IMR-90 (cell line): ENCODE results near the gene PNO1. TPM values are rescaled to one million over a fixed set of nuclear protein-coding genes. Genes with fewer than 3 reads are reported as not detected.
A peak's percentile ranks its signal among the peaks of the same experiment; 100 is the strongest.

Source experiments
- ATAC-seq: fragments of 200-7000 bp; cut with Tn5 transposase; 2 replicates; pipeline ENCODE4 v1.9.1; 2020; ENCODE audit warnings: low read depth, mild to moderate bottlenecking, moderate library complexity
- BruUV-seq: library from RNA; stranded (reverse); fragments of 400-500 nt; replicated peaks from 2 replicates; lab custom pipeline; 2021; lab: Mats Ljungman, UMichigan
- CTCF ChIA-PET: fragments of 300-600 bp; formaldehyde crosslinking; extraction: SDS; loops from one replicate; lab custom pipeline; 2021; ENCODE audit warnings: antibody characterized with exemption; lab: Yijun Ruan, JAX
- POLR2A ChIA-PET: fragments of 300-600 bp; sonication (Branson Sonifier 250); formaldehyde crosslinking; loops from one replicate; lab custom pipeline; 2022; ENCODE audit warnings: antibody characterized with exemption; ENCODE audit not compliant: unreplicated experiment; lab: Charles Lee
- DNase-seq: peaks from one replicate; pipeline ENCODE4 v3.0.0; 2013
- H2AFZ ChIP-seq: replicated peaks from 2 replicates; pipeline ENCODE3; 2013; ENCODE audit warnings: low read length, mild to moderate bottlenecking; ENCODE audit not compliant: poor library complexity
- H2AK5ac ChIP-seq: 2 replicates; pipeline ENCODE4 v1.6.1; 2013; ENCODE audit warnings: low read depth, low read length, inconsistent platforms
- H2AK9ac ChIP-seq: replicated peaks from 2 replicates; pipeline ENCODE3; 2013; ENCODE audit warnings: mild to moderate bottlenecking, low read depth, low read length, moderate library complexity; ENCODE audit not compliant: poor library complexity
- H2BK120ac ChIP-seq: 2 replicates; pipeline ENCODE4 v1.6.1; 2013; ENCODE audit warnings: low read depth, low read length, inconsistent platforms
- H2BK15ac ChIP-seq: 3 replicates; pipeline ENCODE4 v1.6.1; 2013; ENCODE audit warnings: low read depth, low read length, inconsistent platforms
- H2BK20ac ChIP-seq: 2 replicates; pipeline ENCODE4 v1.6.1; 2013; ENCODE audit warnings: low read depth, mild to moderate bottlenecking, inconsistent platforms, low read length, moderate library complexity
- H2BK5ac ChIP-seq: 2 replicates; pipeline ENCODE4 v1.6.1; 2013; ENCODE audit warnings: mild to moderate bottlenecking, low read depth, low read length, inconsistent platforms; ENCODE audit not compliant: poor library complexity, severe bottlenecking
- H3K14ac ChIP-seq: replicated peaks from 2 replicates; pipeline ENCODE4 v1.6.1; 2013; ENCODE audit warnings: low read depth, low read length, inconsistent platforms
- H3K18ac ChIP-seq: 2 replicates; pipeline ENCODE4 v1.6.1; 2013; ENCODE audit warnings: low read depth, low read length, control low read depth
- H3K23ac ChIP-seq: 2 replicates; pipeline ENCODE4 v1.6.1; 2013; ENCODE audit warnings: low read depth, low read length, inconsistent platforms
- H3K27ac ChIP-seq: 2 replicates; pipeline ENCODE4 v1.5.1; 2013; ENCODE audit warnings: mild to moderate bottlenecking, control low read depth, low read length; ENCODE audit not compliant: insufficient read depth
- H3K27me3 ChIP-seq: 2 replicates; pipeline ENCODE4 v1.6.1; 2013; ENCODE audit warnings: low read length; ENCODE audit not compliant: control insufficient read depth, insufficient read depth
- H3K36me3 ChIP-seq: 2 replicates; pipeline ENCODE4 v1.6.1; 2013; ENCODE audit warnings: low read length, mixed read lengths; ENCODE audit not compliant: control insufficient read depth, insufficient read depth
- H3K4ac ChIP-seq: 2 replicates; pipeline ENCODE4 v1.6.1; 2013; ENCODE audit warnings: low read depth, low read length, inconsistent platforms
- H3K4me1 ChIP-seq: 2 replicates; pipeline ENCODE4 v1.6.1; 2013; ENCODE audit warnings: low read length, mixed read lengths; ENCODE audit not compliant: control insufficient read depth, insufficient read depth
- H3K4me2 ChIP-seq: 2 replicates; pipeline ENCODE4 v1.6.1; 2013; ENCODE audit warnings: low read depth, mild to moderate bottlenecking, control low read depth, low read length, moderate library complexity
- H3K4me3 ChIP-seq: 2 replicates; pipeline ENCODE4 v1.5.1; 2013; ENCODE audit warnings: low read depth, mild to moderate bottlenecking, control low read depth, low read length, moderate library complexity; ENCODE audit not compliant: insufficient read depth
- H3K56ac ChIP-seq: 2 replicates; pipeline ENCODE4 v1.6.1; 2013; ENCODE audit warnings: low read length, inconsistent platforms; ENCODE audit not compliant: insufficient read depth; ENCODE audit errors: extremely low read depth
- H3K79me1 ChIP-seq, 2 experiments: 2 replicates each; pipeline ENCODE4 v1.6.1; 2013; ENCODE audit warnings: low read length in 2 of 2, inconsistent platforms in 1 of 2, low read depth in 1 of 2
- H3K9ac ChIP-seq: 2 replicates; pipeline ENCODE4 v1.6.1; 2013; ENCODE audit warnings: low read depth, low read length, control low read depth
- H3K9me1 ChIP-seq: 2 replicates; pipeline ENCODE4 v1.6.1; 2013; ENCODE audit warnings: low read length, inconsistent platforms; ENCODE audit not compliant: insufficient read depth
- H3K9me3 ChIP-seq: 2 replicates; pipeline ENCODE4 v1.6.1; 2013; ENCODE audit warnings: low read length; ENCODE audit not compliant: control insufficient read depth, insufficient read depth
- H4K20me1 ChIP-seq: 2 replicates; pipeline ENCODE4 v1.6.1; 2013; ENCODE audit warnings: low read length, inconsistent platforms; ENCODE audit not compliant: insufficient read depth
- H4K5ac ChIP-seq: 2 replicates; pipeline ENCODE4 v1.6.1; 2013; ENCODE audit warnings: mild to moderate bottlenecking, low read depth, low read length, control low read depth
- H4K8ac ChIP-seq, 2 experiments: 2 replicates each; pipeline ENCODE4 v1.6.1; 2013; ENCODE audit warnings: low read depth in 2 of 2, low read length in 2 of 2, control low read depth in 1 of 2, inconsistent platforms in 1 of 2
- H4K91ac ChIP-seq: 2 replicates; pipeline ENCODE4 v1.6.1; 2013; ENCODE audit warnings: low read depth, low read length, inconsistent platforms; ENCODE audit not compliant: insufficient read depth
- CEBPB ChIP-seq: IDR thresholded peaks from 2 replicates; pipeline ENCODE4 v1.6.1; 2012; ENCODE audit warnings: low read depth, low read length, improper control_type of control experiment
- CHD1 ChIP-seq: IDR thresholded peaks from 2 replicates; pipeline ENCODE4 v1.6.1; 2012; ENCODE audit warnings: low read depth, low read length, improper control_type of control experiment
- MAZ ChIP-seq: IDR thresholded peaks from 2 replicates; pipeline ENCODE4 v1.6.1; 2012; ENCODE audit warnings: low read depth, mild to moderate bottlenecking, low read length, improper control_type of control experiment, moderate library complexity, borderline replicate concordance
- POLR2A ChIP-seq: IDR thresholded peaks from 2 replicates; pipeline ENCODE4 v1.6.1; 2012; ENCODE audit warnings: mild to moderate bottlenecking, low read depth, low read length
- RCOR1 ChIP-seq: IDR thresholded peaks from 2 replicates; pipeline ENCODE4 v1.6.1; 2012; ENCODE audit warnings: mild to moderate bottlenecking, low read length, improper control_type of control experiment; ENCODE audit not compliant: insufficient replicate concordance
- SMC3 ChIP-seq: fragments of 150-350 bp; IDR thresholded peaks from 2 replicates; pipeline ENCODE4 v1.6.1; 2016; ENCODE audit warnings: low read depth, mild to moderate bottlenecking, antibody characterized with exemption, low read length, moderate library complexity
- WGBS, 2 experiments: methylation state at CpG; one replicate each; pipeline versions ENCODE4 v1.1.5 to v1.1.7; 2013; ENCODE audit warnings: missing lambda C conversion rate in 2 of 2; ENCODE audit not compliant: insufficient read length in 1 of 2; ENCODE audit errors: extremely low coverage in 2 of 2; 5-methylcytosine and 5-hydroxymethylcytosine counted together
- dilution Hi-C: fragments of 300-500 bp; cut with HindIII; formaldehyde crosslinking; loops from one replicate; pipeline ENCODE4 v1.14.3; 2018; ENCODE audit warnings: low sequenced_read_pairs; ENCODE audit not compliant: unreplicated experiment
- in situ Hi-C: fragments of 300-500 bp; cut with MboI; formaldehyde crosslinking; loops from 3 replicates; pipeline ENCODE4 v1.14.3; 2019; ENCODE audit warnings: low sequenced_read_pairs, inconsistent platforms, mixed read lengths
- intact Hi-C: fragments of 100-400 bp; cut with micrococcal nuclease; formaldehyde crosslinking; loops from 2 replicates; pipeline ENCODE4 v1.10.0; 2022
- polyA plus RNA-seq, 3 experiments: library from polyadenylated mRNA; depleted of rRNA; stranded (reverse); fragments of >200 nt; gene quantifications; 2 replicates each; pipeline ENCODE4 v1.2.3, GENCODE V29; 2012; ENCODE audit warnings: low replicate concordance in 1 of 3
- total RNA-seq: library from RNA; depleted of rRNA; stranded (reverse); fragments of >200 nt; gene quantifications from 2 replicates; pipeline ENCODE4 v1.2.3, GENCODE V29; 2012

Gene PNO1
- total and polyA plus RNA-seq, 2 of the 4 experiments (the other 2 are of a cell fraction) = 12.8 to 14.7 TPM

DNA sequence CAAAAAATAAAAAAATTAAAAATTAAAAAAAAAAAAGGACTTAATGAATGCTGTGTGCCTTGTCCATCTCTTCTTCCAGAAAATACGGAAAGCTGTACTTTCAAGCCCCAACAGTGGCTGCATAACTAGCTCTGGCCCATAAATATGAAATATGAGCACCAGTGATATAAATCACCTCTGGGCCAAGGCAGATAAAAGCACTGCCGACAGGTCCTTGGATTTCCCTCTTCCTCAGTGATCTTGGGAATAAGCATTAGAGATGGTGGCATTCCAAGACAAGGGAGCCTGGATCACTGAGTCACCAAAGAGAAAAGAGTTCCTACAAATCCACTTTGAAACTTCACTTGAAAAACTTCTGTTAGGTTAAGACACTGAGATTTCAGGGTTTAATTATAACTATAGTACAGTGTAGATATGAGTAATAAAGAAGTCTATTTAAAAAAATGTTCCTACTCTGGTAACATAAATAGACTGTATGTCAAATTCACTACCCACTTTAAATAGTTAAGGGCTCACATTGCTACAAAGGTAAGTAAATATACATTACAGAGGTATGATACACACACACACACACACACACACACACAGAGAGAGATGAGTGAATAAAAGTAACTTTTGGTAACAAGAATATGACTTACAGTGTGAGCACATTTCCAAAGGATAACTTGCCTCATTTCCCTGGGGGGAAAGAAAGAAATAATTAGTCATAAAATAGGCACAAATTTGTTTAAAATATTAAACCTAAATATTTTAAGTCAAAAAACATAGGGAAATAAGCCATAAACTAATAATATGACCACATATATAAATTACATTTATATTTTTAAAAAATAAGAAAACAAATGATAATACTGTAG is 59.0 kb downstream of the PNO1 start:
- Histone ChIP-seq H3K79me1 (peaks cover 18 to 68% of the 10 kb centered on the region in 2 experiments), H3K27ac (peak overlapping the region; percentile 52; the same call in 1 of the 2 replicates)

More for the DNA sequence above, 59.0 kb downstream of the PNO1 start:
- H3K4me1 ChIP-seq = peaks cover 12% of the 10 kb centered on the region
- H4K20me1 ChIP-seq = peaks cover 70% of the 10 kb centered on the region
- H3K4me2 ChIP-seq = peak overlapping the region; percentile 39; the same call in 1 of the 2 replicates
- WGBS, 2 experiments = no CpG with 5 or more reads among the region's 2 CpGs
- intact Hi-C loops (no loop called here), in situ Hi-C loops (no loop called here), dilution Hi-C loops (no loop called here)
- peaks cover 2% of the 10 kb centered on the region; the same call in 1 of the 2 replicates for H3K9me3 ChIP-seq
- H3K9me1 ChIP-seq = peaks cover 6% of the 10 kb centered on the region; the same call in 1 of the 2 replicates
- no peak overlapping the region for H3K18ac ChIP-seq
- no peak overlapping the region for H2AK9ac ChIP-seq
- no peak overlapping the region for H3K9ac ChIP-seq
- H2AFZ ChIP-seq = no peak overlapping the region
- H3K36me3 ChIP-seq = peaks cover 9% of the 10 kb centered on the region
- H4K8ac ChIP-seq = no peak overlapping the region
- H2BK20ac ChIP-seq = no peak overlapping the region
- POLR2A ChIA-PET = no interaction called here
- H3K23ac ChIP-seq = no peak overlapping the region
- TF ChIP-seq CEBPB (no peak), RCOR1 (no peak), MAZ (no peak), SMC3 (no peak), POLR2A (no peak), CHD1 (no peak)
- H4K91ac ChIP-seq = no peak overlapping the region
- H2BK15ac ChIP-seq = no peak overlapping the region
- peak overlapping the region; percentile 8; the same call in 1 of the 2 replicates for H4K5ac ChIP-seq
- no peak overlapping the region for H2AK5ac ChIP-seq
- no peak overlapping the region for H3K4ac ChIP-seq
- no peak overlapping the region for H2BK120ac ChIP-seq
- CTCF ChIA-PET = interaction anchor here (0.9 to 1.7 kb wide), 2 partner anchors 9 to 34 kb away, joined by 3 read pairs; no protein-coding TSS in a partner anchor
- DNase-seq (peak; percentile 57), ATAC-seq (peak; percentile 71)
- no TSS peak for BruUV-seq
- no peak overlapping the region for H3K14ac ChIP-seq
- no peak overlapping the region for H3K4me3 ChIP-seq
- no peak overlapping the region for H3K56ac ChIP-seq
- H2BK5ac ChIP-seq = peak overlapping the region; percentile 55
- no peaks in the 10 kb centered on the region for H3K27me3 ChIP-seq
